Tibial nerve (tissue), 4 donors: ENCODE measurements around the gene TOM1L2.

ENCODE experiments used
- EP300 ChIP-seq, 2 donors: sonication (generic); formaldehyde crosslinking; IDR thresholded peaks; one replicate each; pipeline ENCODE4 v1.6.1; 2017; ENCODE audit warnings: antibody characterized with exemption in 2 of 2, mild to moderate bottlenecking in 1 of 2
- TF ChIP-seq, protein P1 (sequence below), 5 experiments: fragments of 200-600 bp in 3 of 5; fragments of 450-650 bp in 2 of 5; sonication (generic) in 3 of 5; IDR thresholded peaks; one replicate each; pipeline ENCODE4 v1.5.1; 2016 to 2019; ENCODE audit warnings: antibody characterized with exemption in 5 of 5, mild to moderate bottlenecking in 3 of 5, moderate library complexity in 2 of 5

DNA sequence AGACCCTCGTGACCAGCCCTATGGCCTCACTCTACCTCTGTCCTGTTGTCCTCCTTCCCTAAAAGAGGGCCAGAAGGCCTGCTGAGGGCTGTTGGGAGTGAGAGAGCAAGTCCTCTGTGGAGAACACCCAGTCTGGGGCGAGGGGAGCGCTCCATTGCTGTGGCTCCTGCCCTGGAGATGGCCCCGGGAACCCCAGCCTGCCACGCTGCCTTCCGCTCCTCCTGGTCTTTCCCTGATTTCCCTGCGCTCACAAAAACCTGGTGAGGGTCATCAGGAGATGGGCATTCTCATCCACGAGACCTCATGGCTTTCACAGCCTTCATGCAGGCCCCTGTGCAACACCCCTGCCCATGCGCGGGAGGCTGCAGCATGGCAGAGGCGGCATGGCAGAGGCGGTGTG, 21.7 kb upstream of the TOM1L2 start:
- TF ChIP-seq, protein P1, sequence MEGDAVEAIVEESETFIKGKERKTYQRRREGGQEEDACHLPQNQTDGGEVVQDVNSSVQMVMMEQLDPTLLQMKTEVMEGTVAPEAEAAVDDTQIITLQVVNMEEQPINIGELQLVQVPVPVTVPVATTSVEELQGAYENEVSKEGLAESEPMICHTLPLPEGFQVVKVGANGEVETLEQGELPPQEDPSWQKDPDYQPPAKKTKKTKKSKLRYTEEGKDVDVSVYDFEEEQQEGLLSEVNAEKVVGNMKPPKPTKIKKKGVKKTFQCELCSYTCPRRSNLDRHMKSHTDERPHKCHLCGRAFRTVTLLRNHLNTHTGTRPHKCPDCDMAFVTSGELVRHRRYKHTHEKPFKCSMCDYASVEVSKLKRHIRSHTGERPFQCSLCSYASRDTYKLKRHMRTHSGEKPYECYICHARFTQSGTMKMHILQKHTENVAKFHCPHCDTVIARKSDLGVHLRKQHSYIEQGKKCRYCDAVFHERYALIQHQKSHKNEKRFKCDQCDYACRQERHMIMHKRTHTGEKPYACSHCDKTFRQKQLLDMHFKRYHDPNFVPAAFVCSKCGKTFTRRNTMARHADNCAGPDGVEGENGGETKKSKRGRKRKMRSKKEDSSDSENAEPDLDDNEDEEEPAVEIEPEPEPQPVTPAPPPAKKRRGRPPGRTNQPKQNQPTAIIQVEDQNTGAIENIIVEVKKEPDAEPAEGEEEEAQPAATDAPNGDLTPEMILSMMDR (IDR thresholded peaks at IDR 0.05), result no peak
- no peak for TF ChIP-seq EP300 (IDR thresholded peaks at IDR 0.05)
